ENCODE measurements around the gene USP48.
"Not testable (repeated sequence)": the region's sequence is repeated elsewhere in the genome, so short reads cannot be mapped to it uniquely, and the experiment has no call there.

USP48 gene

GRCh38 chr1:21815724-21816321 lies 32.9 kb upstream of the USP48 start:
- DNase-seq, result peak; percentile 37 to 54

- no peak for DNase-seq
These were observed 32.1 kb upstream of the USP48 start for GRCh38 chr1:21814981-21815582.

GRCh38 chr1:21814241-21814918 lies 31.4 kb upstream of the USP48 start:
- peak in 1 of 2 donors; percentile 12 for DNase-seq

- no peak for DNase-seq
These were observed 30.6 kb upstream of the USP48 start for GRCh38 chr1:21813542-21813941.

GRCh38 chr1:21811875-21812305 lies 28.9 kb upstream of the USP48 start, which contains the start of gene LDLRAD2:
LDLRAD2 (plus strand) TSS chr1:21812265; CDS start chr1:21812452, 187 bp downstream.
- no peak for DNase-seq

- no peak for DNase-seq
These were observed 21.6 kb upstream of the USP48 start for GRCh38 chr1:21804536-21804935.

- DNase-seq, result no peak
These were observed 18.2 kb upstream of the USP48 start for GRCh38 chr1:21801100-21801499.

- no peak for DNase-seq
These were observed 16.8 kb upstream of the USP48 start for GRCh38 chr1:21799730-21800129.

- no peak for DNase-seq
These were observed 12.1 kb upstream of the USP48 start for GRCh38 chr1:21795075-21795474.

- no peak for DNase-seq
These were observed 11.7 kb upstream of the USP48 start for GRCh38 chr1:21794656-21795055.

- no peak for DNase-seq
These were observed 10.2 kb upstream of the USP48 start for GRCh38 chr1:21793104-21793503.

- DNase-seq, result no peak
These were observed 3.7 kb upstream of the USP48 start for GRCh38 chr1:21786640-21787039.

- not testable (repeated sequence) for DNase-seq
These were observed 2.8 kb upstream of the USP48 start for GRCh38 chr1:21785764-21786163.

GRCh38 chr1:21783679-21784603 lies 992 bp upstream of the USP48 start:
- no peak for DNase-seq

- peak; percentile 32 to 47 for DNase-seq
These were observed 541 bp downstream of the USP48 start for GRCh38 chr1:21782349-21782867.

GRCh38 chr1:21781815-21782348 lies 1.1 kb downstream of the USP48 start:
- DNase-seq, result peak; percentile 49 to 54

- no peak for DNase-seq
These were observed 3.1 kb downstream of the USP48 start for GRCh38 chr1:21779613-21780521.

- no peak for DNase-seq
These were observed 4.6 kb downstream of the USP48 start for GRCh38 chr1:21778405-21778727.

GRCh38 chr1:21776925-21777324 lies 6.0 kb downstream of the USP48 start:
- DNase-seq, result not testable (repeated sequence)

GRCh38 chr1:21775985-21776562 lies 6.9 kb downstream of the USP48 start:
- no peak for DNase-seq

- DNase-seq, result no peak
These were observed 7.4 kb downstream of the USP48 start for GRCh38 chr1:21775550-21775914.

Data from inflammatory macrophage treated with lipopolysaccharide for 1 hour (primary cell).